Measurements from ENCODE around the gene KLF16. TPM values are rescaled to one million over a fixed set of nuclear protein-coding genes. Genes with fewer than 3 reads are reported as not detected.

KLF16 gene
- total RNA-seq, 1 experiment from 2014 or later = 64.0 TPM

GRCh38 chr19:1843646-1844394 is 19.6 kb downstream of the KLF16 start (continued):
- TF ChIP-seq PRDM15 (CRISPR knock-in tag; IDR thresholded peaks at IDR 0.05) (no peak), HMGA2 (CRISPR knock-in tag; IDR thresholded peaks at IDR 0.05) (no peak), NFYB (CRISPR knock-in tag; conservative IDR thresholded peaks at IDR 0.05; ENCODE audit: low read depth) (no peak), IRF1 (CRISPR knock-in tag; IDR thresholded peaks at IDR 0.05) (no peak), ETV6 (CRISPR knock-in tag; IDR thresholded peaks at IDR 0.05) (no peak), ELF4 (CRISPR knock-in tag; IDR thresholded peaks at IDR 0.05; ENCODE audit: low read depth) (no peak), MXD4 (CRISPR knock-in tag; IDR thresholded peaks at IDR 0.05; ENCODE audit: borderline replicate concordance) (no peak), NFATC4 (CRISPR knock-in tag; IDR thresholded peaks at IDR 0.05) (no peak), ZNF396 (CRISPR knock-in tag; IDR thresholded peaks at IDR 0.05; ENCODE audit: borderline replicate concordance) (no peak), ZNF423 (CRISPR knock-in tag; IDR thresholded peaks at IDR 0.05) (no peak), ZNF232 (CRISPR knock-in tag; IDR thresholded peaks at IDR 0.05) (no peak), GTF2I (CRISPR knock-in tag; conservative IDR thresholded peaks at IDR 0.05) (no peak), GABPB1 (CRISPR knock-in tag; IDR thresholded peaks at IDR 0.05) (no peak), OVOL2 (CRISPR knock-in tag; IDR thresholded peaks at IDR 0.05; ENCODE audit: borderline replicate concordance) (no peak), MAX (CRISPR knock-in tag; IDR thresholded peaks at IDR 0.05) (no peak), USF2 (CRISPR knock-in tag; IDR thresholded peaks at IDR 0.05) (no peak)

- POLR2A ChIA-PET = no interaction called here
Measured at GRCh38 chr19:1843116-1843515, 20.3 kb downstream of the KLF16 start.

More at GRCh38 chr19:1843116-1843515, 20.3 kb downstream of the KLF16 start:
- H3K27ac Mint-ChIP-seq = no peak overlapping the region
- CTCF ChIA-PET = interaction anchor here (0.6 to 6.1 kb wide), 9 partner anchors 10 to 665 kb away, joined by 3 to 63 read pairs (median 5); no protein-coding TSS in a partner anchor
- no peaks in the 10 kb centered on the region for H3K9me3 Mint-ChIP-seq
- H3K4me3 Mint-ChIP-seq = no peak overlapping the region
- no peaks in the 10 kb centered on the region for H3K36me3 Mint-ChIP-seq
- no peak for DNase-seq (ENCODE audit: low spot score)
- ATAC-seq = no peak
- TF ChIP-seq PRRX2 (CRISPR knock-in tag; IDR thresholded peaks at IDR 0.05) = no peak
- no peak for TF ChIP-seq TCF7 (CRISPR knock-in tag; IDR thresholded peaks at IDR 0.05; ENCODE audit: low read depth)
- no peak for TF ChIP-seq AFF4 (CRISPR knock-in tag; IDR thresholded peaks at IDR 0.05; ENCODE audit: borderline replicate concordance)
- TF ChIP-seq NFE2L1 (CRISPR knock-in tag; IDR thresholded peaks at IDR 0.05) = no peak
- no peaks in the 10 kb centered on the region for H3K27me3 Mint-ChIP-seq (ENCODE audit: low read depth)
- H3K4me1 Mint-ChIP-seq = peaks cover 14% of the 10 kb centered on the region

All from WTC11 (cell line).